Activated T-helper 2 cell treated with anti-CD3 and anti-CD28 coated beads, Interferon-gamma antibody, Interleukin-2, Interleukin-4, amounts not matched to agents 10 μg/mL and 5 μg/mL and 100 μg/mL, durations not matched to agents 14 hours and 24 hours and 36 hours (primary cell): ENCODE data around the gene PORCN. TPM values are rescaled to one million over a fixed set of nuclear protein-coding genes. Genes with fewer than 3 reads are reported as not detected.
"Not testable (repeated sequence)": the region's sequence is repeated elsewhere in the genome, so short reads cannot be mapped to it uniquely, and the experiment has no call there.

ENCODE experiments used
- DNase-seq: peaks from one replicate; pipeline ENCODE4 v3.0.0; 2021; ENCODE audit warnings: low spot score
- H3K27ac Mint-ChIP-seq: one replicate; pipeline ENCODE4 v1.8.0; 2021; ENCODE audit warnings: mixed read lengths
- H3K27me3 Mint-ChIP-seq: one replicate; pipeline ENCODE4 v1.8.0; 2021; ENCODE audit warnings: low read depth, mixed read lengths
- H3K36me3 Mint-ChIP-seq: one replicate; pipeline ENCODE4 v1.8.0; 2021; ENCODE audit warnings: low read depth, mixed read lengths
- H3K4me1 Mint-ChIP-seq: one replicate; pipeline ENCODE4 v1.8.0; 2021; ENCODE audit warnings: low read depth, mixed read lengths
- H3K4me3 Mint-ChIP-seq: one replicate; pipeline ENCODE4 v1.8.0; 2021; ENCODE audit warnings: low read depth, mild to moderate bottlenecking, moderate library complexity, mixed read lengths
- H3K9me3 Mint-ChIP-seq: one replicate; pipeline ENCODE4 v1.8.0; 2021; ENCODE audit warnings: mixed read lengths
- intact Hi-C: fragments of 100-400 bp; cut with micrococcal nuclease; formaldehyde crosslinking; loops from one replicate; pipeline ENCODE4 v1.15.1; 2023
- total RNA-seq: library from RNA; stranded (reverse); gene quantifications from 2 replicates; pipeline ENCODE4 v1.2.3, GENCODE V29; 2022

Gene PORCN
- total RNA-seq, 1 donor from 2014 or later: 16.5 TPM

DNA sequence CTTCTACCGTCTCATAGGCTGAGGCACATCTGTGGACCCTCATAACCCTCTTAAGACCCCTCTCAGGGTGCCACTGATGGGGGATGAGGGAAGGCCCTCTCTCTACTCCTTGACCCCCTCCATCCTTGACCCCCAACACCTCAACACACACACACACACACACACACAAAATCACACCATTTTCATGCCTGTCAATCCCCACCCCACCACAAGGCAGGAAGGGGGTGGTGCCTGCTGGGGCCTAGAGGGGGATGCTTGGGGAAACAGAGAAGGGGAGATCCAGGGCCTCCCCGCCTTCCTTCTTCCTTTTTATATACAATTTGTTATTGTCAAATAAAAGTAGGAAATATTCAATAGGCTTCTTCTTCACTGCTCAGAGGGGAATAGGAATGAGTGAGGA, 11.7 kb downstream of the PORCN start:
- Mint-ChIP-seq H3K4me1 (peaks cover 24% of the 10 kb centered on the region), H3K27ac (peak overlapping the region; percentile 98), H3K27me3 (no peaks in the 10 kb centered on the region), H3K4me3 (peak overlapping the region; percentile 89), H3K9me3 (no peaks in the 10 kb centered on the region), H3K36me3 (peaks cover 31% of the 10 kb centered on the region)
- DNase-seq: no peak
- intact Hi-C loops: loop anchor here (5.0 kb wide), 3 partner anchors 43 to 77 kb away; partner anchors contain the start of genes FTSJ1, RBM3 and WDR13

- peak overlapping the region; percentile 98 for H3K27ac Mint-ChIP-seq
- no peaks in the 10 kb centered on the region for H3K27me3 Mint-ChIP-seq
- peak overlapping the region; percentile 89 for H3K4me3 Mint-ChIP-seq
- H3K9me3 Mint-ChIP-seq: no peaks in the 10 kb centered on the region
- H3K36me3 Mint-ChIP-seq: peaks cover 31% of the 10 kb centered on the region
- intact Hi-C loops: loop anchor here (1.0 to 5.0 kb wide), 5 partner anchors 12 to 76 kb away; partner anchors contain the start of genes FTSJ1, RBM3, TBC1D25 and WDR13
- no peak for DNase-seq
- H3K4me1 Mint-ChIP-seq: peaks cover 24% of the 10 kb centered on the region
These were observed 12.2 kb downstream of the PORCN start for GRCh38 chrX:48520976-48521352.

- no peaks in the 10 kb centered on the region for H3K27me3 Mint-ChIP-seq
- intact Hi-C loops: loop anchor here (1.0 to 5.0 kb wide), 5 partner anchors 12 to 76 kb away; partner anchors contain the start of genes FTSJ1, RBM3, TBC1D25 and WDR13
- peak; percentile 93 for DNase-seq
- H3K27ac Mint-ChIP-seq: peak within 1 kb of the TSS; percentile 98
- H3K4me1 Mint-ChIP-seq: peaks cover 23% of the 10 kb centered on the region
- no peaks in the 10 kb centered on the region for H3K9me3 Mint-ChIP-seq
- peak within 1 kb of the TSS; percentile 89 for H3K4me3 Mint-ChIP-seq
- H3K36me3 Mint-ChIP-seq: peaks cover 29% of the 10 kb centered on the region
These were observed 12.8 kb downstream of the PORCN start, which contains the start of gene EBP for GRCh38 chrX:48521353-48522243. TSS of gene EBP (plus strand) at chrX:48521808. CDS start at chrX:48523772, 1,964 bp downstream.

- DNase-seq: no peak
- intact Hi-C loops: loop anchor here (5.0 kb wide), 3 partner anchors 45 to 75 kb away; partner anchors contain the start of genes FTSJ1, RBM3 and WDR13
- H3K4me1 Mint-ChIP-seq: peaks cover 25% of the 10 kb centered on the region
These were observed 13.5 kb downstream of the PORCN start for GRCh38 chrX:48522291-48522690.

DNA sequence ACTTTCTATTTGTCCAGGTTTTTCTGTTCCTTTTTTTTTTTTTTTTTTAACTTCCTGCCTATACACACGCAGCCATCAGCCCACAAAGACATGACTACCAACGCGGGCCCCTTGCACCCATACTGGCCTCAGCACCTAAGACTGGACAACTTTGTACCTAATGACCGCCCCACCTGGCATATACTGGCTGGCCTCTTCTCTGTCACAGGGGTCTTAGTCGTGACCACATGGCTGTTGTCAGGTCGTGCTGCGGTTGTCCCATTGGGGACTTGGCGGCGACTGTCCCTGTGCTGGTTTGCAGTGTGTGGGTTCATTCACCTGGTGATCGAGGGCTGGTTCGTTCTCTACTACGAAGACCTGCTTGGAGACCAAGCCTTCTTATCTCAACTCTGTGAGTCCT, 14.9 kb downstream of the PORCN start:
- peaks cover 41% of the 10 kb centered on the region for H3K36me3 Mint-ChIP-seq
- no peak for DNase-seq
- peaks cover 29% of the 10 kb centered on the region for H3K4me1 Mint-ChIP-seq
- intact Hi-C loops: loop anchor here (5.0 kb wide), 3 partner anchors 46 to 74 kb away; partner anchors contain the start of genes FTSJ1, RBM3 and WDR13
- H3K27me3 Mint-ChIP-seq: no peaks in the 10 kb centered on the region
- peak overlapping the region; percentile 89 for H3K4me3 Mint-ChIP-seq
- H3K9me3 Mint-ChIP-seq: no peaks in the 10 kb centered on the region
- H3K27ac Mint-ChIP-seq: peak overlapping the region; percentile 62

More at GRCh38 chrX:48522291-48522690, 13.5 kb downstream of the PORCN start:
- H3K36me3 Mint-ChIP-seq: peaks cover 33% of the 10 kb centered on the region
- peak overlapping the region; percentile 98 for H3K27ac Mint-ChIP-seq
- H3K4me3 Mint-ChIP-seq: peak overlapping the region; percentile 89
- no peaks in the 10 kb centered on the region for H3K27me3 Mint-ChIP-seq
- no peaks in the 10 kb centered on the region for H3K9me3 Mint-ChIP-seq

DNA sequence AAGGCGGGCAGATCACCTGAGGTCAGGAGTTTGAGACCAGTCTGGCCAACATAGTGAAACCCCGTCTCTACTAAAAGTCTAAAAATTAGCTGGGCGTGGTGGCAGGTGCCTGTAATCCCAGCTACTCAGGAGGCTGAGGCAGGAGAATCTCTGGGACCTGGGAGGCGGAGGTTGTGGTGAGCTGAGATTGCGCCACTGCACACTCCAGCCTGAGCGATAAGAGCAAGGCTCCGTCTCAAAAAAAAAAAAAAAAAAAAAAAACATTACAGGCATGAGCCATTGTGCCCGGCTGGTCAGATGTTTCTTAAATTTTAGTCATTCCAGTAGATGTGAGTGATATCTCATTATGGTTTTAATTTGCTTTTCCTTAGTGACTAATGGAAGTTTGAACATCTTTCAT, 17.1 kb downstream of the PORCN start:
- Mint-ChIP-seq H3K4me1 (peaks cover 18% of the 10 kb centered on the region), H3K36me3 (peaks cover 36% of the 10 kb centered on the region)
- H3K27me3 Mint-ChIP-seq, H3K9me3 Mint-ChIP-seq, H3K4me3 Mint-ChIP-seq, intact Hi-C loops, H3K27ac Mint-ChIP-seq, DNase-seq: not testable (repeated sequence)

- no peak overlapping the region for H3K4me3 Mint-ChIP-seq
- peaks cover 23% of the 10 kb centered on the region for H3K4me1 Mint-ChIP-seq
- intact Hi-C loops: no loop called here
- no peak for DNase-seq
- no peaks in the 10 kb centered on the region for H3K9me3 Mint-ChIP-seq
- H3K27me3 Mint-ChIP-seq: no peaks in the 10 kb centered on the region
- peak overlapping the region; percentile 42 for H3K27ac Mint-ChIP-seq
- H3K36me3 Mint-ChIP-seq: peaks cover 40% of the 10 kb centered on the region
These were observed 21.9 kb downstream of the PORCN start for GRCh38 chrX:48530736-48531135.

DNA sequence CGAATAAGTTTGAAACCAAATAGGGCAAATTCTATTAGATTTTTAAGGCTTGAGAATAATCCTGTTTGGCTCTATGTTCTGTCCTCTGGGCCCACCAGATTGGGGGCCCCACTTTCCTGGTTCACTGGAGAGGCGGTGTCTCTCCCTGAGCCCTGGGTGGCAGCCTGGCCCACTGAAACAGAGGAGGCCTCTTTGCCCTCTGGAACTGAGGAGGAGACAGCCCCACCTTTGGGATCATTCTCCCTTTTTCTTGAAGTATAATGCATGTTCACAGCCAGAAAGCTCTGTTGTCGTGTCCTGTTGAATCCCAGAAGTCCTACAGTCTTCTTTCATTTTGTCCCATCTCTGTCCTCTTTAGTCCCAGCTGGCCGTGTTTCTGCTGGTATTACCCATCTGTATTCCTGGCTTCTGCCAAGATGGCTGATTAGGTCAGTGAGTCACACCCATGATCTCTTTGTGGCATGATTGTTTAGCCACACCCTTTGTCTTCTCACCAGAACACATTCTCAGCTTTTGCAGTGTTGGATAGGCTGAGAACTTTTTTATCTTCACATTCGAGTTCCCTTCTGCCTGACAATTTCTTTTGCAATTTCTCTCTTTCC, 22.7 kb downstream of the PORCN start:
- peak overlapping the region; percentile 94 for H3K27ac Mint-ChIP-seq
- H3K4me3 Mint-ChIP-seq: peak overlapping the region; percentile 36
- intact Hi-C loops: no loop called here
- H3K27me3 Mint-ChIP-seq: no peaks in the 10 kb centered on the region
- H3K9me3 Mint-ChIP-seq: no peaks in the 10 kb centered on the region
- peaks cover 21% of the 10 kb centered on the region for H3K4me1 Mint-ChIP-seq
- no peak for DNase-seq
- peaks cover 37% of the 10 kb centered on the region for H3K36me3 Mint-ChIP-seq

- Mint-ChIP-seq H3K27ac (peak overlapping the region; percentile 94), H3K4me1 (peaks cover 19% of the 10 kb centered on the region), H3K36me3 (peaks cover 32% of the 10 kb centered on the region), H3K27me3 (no peaks in the 10 kb centered on the region), H3K4me3 (no peak overlapping the region), H3K9me3 (no peaks in the 10 kb centered on the region)
- intact Hi-C loops: no loop called here
- no peak for DNase-seq
These were observed 23.4 kb downstream of the PORCN start for GRCh38 chrX:48532161-48532560.

GRCh38 chrX:48533165-48533564, 24.4 kb downstream of the PORCN start:
- intact Hi-C loops: no loop called here
- H3K36me3 Mint-ChIP-seq: peaks cover 31% of the 10 kb centered on the region
- peaks cover 19% of the 10 kb centered on the region for H3K4me1 Mint-ChIP-seq
- H3K4me3 Mint-ChIP-seq: no peak overlapping the region
- no peaks in the 10 kb centered on the region for H3K27me3 Mint-ChIP-seq
- DNase-seq: no peak
- no peaks in the 10 kb centered on the region for H3K9me3 Mint-ChIP-seq
- peak overlapping the region; percentile 64 for H3K27ac Mint-ChIP-seq

- Mint-ChIP-seq H3K36me3 (peaks cover 23% of the 10 kb centered on the region), H3K9me3 (no peaks in the 10 kb centered on the region), H3K27me3 (no peaks in the 10 kb centered on the region), H3K27ac (peak overlapping the region; percentile 94), H3K4me1 (peaks cover 20% of the 10 kb centered on the region), H3K4me3 (no peak overlapping the region)
- no peak for DNase-seq
- intact Hi-C loops: loop anchor here (1.0 to 5.0 kb wide), 4 partner anchors 17 to 61 kb away; partner anchors contain the start of genes EBP, FTSJ1, PORCN and RBM3
These were observed 30.0 kb downstream of the PORCN start for GRCh38 chrX:48538641-48539344.

GRCh38 chrX:48539345-48540027, 30.7 kb downstream of the PORCN start, which contains the start of gene TBC1D25:
TSS of gene TBC1D25 (plus strand) at chrX:48539714. CDS start at chrX:48539798, 84 bp downstream.
- Mint-ChIP-seq H3K36me3 (peaks cover 20% of the 10 kb centered on the region), H3K4me1 (peaks cover 17% of the 10 kb centered on the region), H3K27ac (peak within 1 kb of the TSS; percentile 94), H3K27me3 (no peaks in the 10 kb centered on the region), H3K9me3 (no peaks in the 10 kb centered on the region), H3K4me3 (peak within 1 kb of the TSS; percentile 89)
- intact Hi-C loops: loop anchor here (1.0 to 5.0 kb wide), 4 partner anchors 18 to 62 kb away; partner anchors contain the start of genes EBP, FTSJ1, PORCN and RBM3
- peak; percentile 95 for DNase-seq
